ENCODE results near the gene ACAD8.

The ACAD8 gene

DNA sequence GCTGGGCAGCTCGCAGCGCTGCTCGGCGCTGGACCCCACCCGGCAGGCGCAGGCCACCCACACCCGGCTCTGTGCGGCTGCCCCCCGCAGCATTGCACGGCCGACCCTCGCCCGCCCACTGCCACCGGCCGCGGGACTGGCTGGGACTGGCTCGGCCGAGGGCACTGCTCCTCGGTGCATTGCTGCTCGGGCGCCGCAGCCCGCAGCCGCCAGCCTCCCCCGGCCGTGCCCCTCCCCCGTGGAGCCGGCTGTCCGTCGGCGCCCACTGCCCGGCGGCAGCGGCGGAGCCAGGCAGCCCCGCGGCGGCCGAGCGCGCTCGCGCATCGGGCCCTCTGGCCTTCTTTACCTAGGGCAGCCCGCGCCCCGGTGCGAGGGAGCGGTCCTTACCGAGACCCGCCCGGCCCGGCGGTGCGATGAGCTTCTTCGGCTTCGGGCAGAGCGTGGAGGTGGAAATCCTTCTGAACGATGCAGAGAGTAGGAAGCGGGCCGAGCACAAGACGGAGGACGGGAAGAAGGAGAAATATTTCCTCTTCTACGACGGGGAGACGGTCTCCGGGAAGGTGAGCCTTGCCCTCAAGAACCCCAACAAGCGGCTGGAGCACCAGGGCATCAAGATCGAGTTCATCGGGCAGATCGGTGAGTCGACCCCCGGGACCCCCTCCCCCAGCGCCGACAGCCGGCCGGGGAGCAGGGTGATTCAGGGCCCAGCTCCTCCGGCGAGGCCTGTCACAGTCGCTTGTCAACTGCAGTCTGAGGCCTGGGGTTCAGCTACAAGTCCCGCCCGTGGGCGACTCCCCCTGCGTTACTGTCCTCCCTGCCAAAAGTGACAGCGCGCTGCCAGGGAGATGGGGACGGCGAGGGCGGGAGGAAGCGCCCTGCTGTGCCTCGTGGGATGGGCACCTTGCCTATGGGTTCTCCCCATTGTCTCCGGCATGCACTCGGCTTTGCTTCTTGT, 28.4 kb upstream of the ACAD8 start:
- no peaks in the 10 kb centered on the region for H3K36me3 ChIP-seq (ENCODE audit: control insufficient read depth, insufficient read depth, low read length)
- no peaks in the 10 kb centered on the region for H3K27me3 ChIP-seq (replicated peaks; ENCODE audit: control insufficient read depth, insufficient read depth, low read length, poor library complexity, severe bottlenecking)
- peak in 2 of 3 donors; percentile 30 to 41 for DNase-seq
- H3K27ac ChIP-seq (ENCODE audit: insufficient read depth, low read length, poor library complexity, severe bottlenecking) = peak overlapping the region; percentile 92
- H3K4me1 ChIP-seq (ENCODE audit: control insufficient read depth, insufficient read depth, low read length, poor library complexity, severe bottlenecking) = peaks cover 39% of the 10 kb centered on the region
- no peaks in the 10 kb centered on the region for H3K9me3 ChIP-seq (ENCODE audit: control insufficient read depth, low read length)
- peak overlapping the region; percentile 79 for H3K4me3 ChIP-seq (ENCODE audit: insufficient read depth, low read depth, low read length, poor library complexity, severe bottlenecking)

DNA sequence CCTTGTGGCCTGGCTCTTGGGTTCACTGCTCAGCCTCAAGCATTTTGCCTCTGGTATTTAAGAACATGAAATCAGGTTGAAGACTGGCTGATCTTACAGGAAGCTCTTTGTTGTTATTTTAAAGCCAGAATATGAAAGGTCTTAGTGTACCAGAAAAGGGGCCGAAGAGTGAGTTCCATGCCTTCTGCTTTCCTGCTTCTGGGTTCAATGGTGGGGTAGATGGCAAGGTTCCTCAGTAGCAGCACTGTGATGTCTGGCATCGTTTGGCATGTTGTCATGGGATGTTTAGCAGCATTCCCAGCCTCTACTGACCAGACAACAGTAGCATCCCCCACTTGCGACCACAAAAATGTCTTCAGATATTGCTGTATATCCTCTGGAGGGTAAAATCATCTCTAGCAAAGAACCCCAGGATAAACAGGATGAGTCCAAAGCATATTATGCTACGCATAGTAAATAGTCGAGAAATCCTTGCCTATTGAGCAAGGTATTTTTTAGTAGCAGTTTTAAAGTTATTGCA, 26.5 kb upstream of the ACAD8 start:
- Histone ChIP-seq H3K27ac (ENCODE audit: insufficient read depth, low read length, poor library complexity, severe bottlenecking) (no peak overlapping the region), H3K36me3 (ENCODE audit: control insufficient read depth, insufficient read depth, low read length) (no peaks in the 10 kb centered on the region), H3K9me3 (ENCODE audit: control insufficient read depth, low read length) (no peaks in the 10 kb centered on the region), H3K27me3 (replicated peaks; ENCODE audit: control insufficient read depth, insufficient read depth, low read length, poor library complexity, severe bottlenecking) (no peaks in the 10 kb centered on the region), H3K4me1 (ENCODE audit: control insufficient read depth, insufficient read depth, low read length, poor library complexity, severe bottlenecking) (peaks cover 47% of the 10 kb centered on the region), H3K4me3 (ENCODE audit: insufficient read depth, low read depth, low read length, poor library complexity, severe bottlenecking) (no peak overlapping the region)
- no peak for DNase-seq

DNA sequence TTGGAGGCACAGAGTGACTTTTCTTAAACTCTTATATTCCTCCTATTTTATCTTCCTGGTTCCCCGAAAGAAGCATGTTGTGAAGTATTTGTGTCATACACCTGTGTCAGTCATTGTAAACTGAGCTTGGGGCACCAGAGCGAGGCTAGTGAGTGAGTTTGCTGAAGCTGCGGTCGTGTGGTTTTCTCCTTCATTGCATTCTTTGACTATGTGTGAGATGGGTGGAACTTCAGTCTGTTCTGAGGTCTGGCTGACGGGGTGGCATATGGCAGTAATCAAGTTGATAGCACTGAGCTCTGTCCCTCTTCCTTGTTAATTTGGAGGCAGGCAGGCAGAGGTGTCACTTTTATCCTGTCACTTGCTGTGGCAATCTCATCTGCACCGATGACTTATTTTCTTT, 24.7 kb upstream of the ACAD8 start:
- Histone ChIP-seq H3K9me3 (ENCODE audit: control insufficient read depth, low read length) (no peaks in the 10 kb centered on the region), H3K27me3 (replicated peaks; ENCODE audit: control insufficient read depth, insufficient read depth, low read length, poor library complexity, severe bottlenecking) (no peaks in the 10 kb centered on the region), H3K4me3 (ENCODE audit: insufficient read depth, low read depth, low read length, poor library complexity, severe bottlenecking) (no peak overlapping the region), H3K36me3 (ENCODE audit: control insufficient read depth, insufficient read depth, low read length) (no peaks in the 10 kb centered on the region), H3K4me1 (ENCODE audit: control insufficient read depth, insufficient read depth, low read length, poor library complexity, severe bottlenecking) (peaks cover 43% of the 10 kb centered on the region), H3K27ac (ENCODE audit: insufficient read depth, low read length, poor library complexity, severe bottlenecking) (no peak overlapping the region)
- DNase-seq = no peak

DNA sequence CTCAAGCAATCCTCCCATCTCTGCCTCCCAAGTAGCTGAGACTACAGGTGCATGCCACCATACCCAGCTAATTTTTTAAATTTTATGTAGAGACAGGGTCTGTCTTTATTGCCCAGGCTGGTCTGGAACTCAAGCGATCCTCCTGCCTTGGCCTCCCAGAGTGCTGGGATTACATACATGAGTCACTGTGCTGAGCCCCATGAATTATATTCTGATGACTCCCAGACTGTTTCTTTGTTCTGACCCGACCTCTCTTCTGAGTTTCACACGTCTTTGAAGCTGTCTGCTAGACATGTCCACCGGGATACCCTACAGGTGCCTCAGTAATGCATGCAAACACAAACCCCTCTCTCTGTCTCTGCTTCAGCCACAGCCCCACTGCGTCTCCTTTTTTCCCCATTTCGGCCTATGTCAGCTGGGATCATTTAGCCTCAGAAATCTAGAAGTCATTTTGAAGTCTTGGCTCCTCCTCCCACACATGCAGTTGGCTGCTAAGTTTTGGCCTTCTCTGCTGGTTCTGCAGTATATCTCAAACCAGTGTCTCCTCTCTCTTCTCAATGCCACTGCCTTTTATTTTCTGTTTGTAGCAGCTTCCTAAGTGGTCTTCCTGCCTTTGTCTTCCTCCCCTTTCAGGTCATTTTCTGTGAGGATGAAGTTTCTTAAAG, 24.1 kb upstream of the ACAD8 start:
- H3K9me3 ChIP-seq (ENCODE audit: control insufficient read depth, low read length) = no peaks in the 10 kb centered on the region
- no peak overlapping the region for H3K27ac ChIP-seq (ENCODE audit: insufficient read depth, low read length, poor library complexity, severe bottlenecking)
- peaks cover 43% of the 10 kb centered on the region for H3K4me1 ChIP-seq (ENCODE audit: control insufficient read depth, insufficient read depth, low read length, poor library complexity, severe bottlenecking)
- no peaks in the 10 kb centered on the region for H3K36me3 ChIP-seq (ENCODE audit: control insufficient read depth, insufficient read depth, low read length)
- H3K27me3 ChIP-seq (replicated peaks; ENCODE audit: control insufficient read depth, insufficient read depth, low read length, poor library complexity, severe bottlenecking) = no peaks in the 10 kb centered on the region
- DNase-seq = no peak
- H3K4me3 ChIP-seq (ENCODE audit: insufficient read depth, low read depth, low read length, poor library complexity, severe bottlenecking) = no peak overlapping the region

DNA sequence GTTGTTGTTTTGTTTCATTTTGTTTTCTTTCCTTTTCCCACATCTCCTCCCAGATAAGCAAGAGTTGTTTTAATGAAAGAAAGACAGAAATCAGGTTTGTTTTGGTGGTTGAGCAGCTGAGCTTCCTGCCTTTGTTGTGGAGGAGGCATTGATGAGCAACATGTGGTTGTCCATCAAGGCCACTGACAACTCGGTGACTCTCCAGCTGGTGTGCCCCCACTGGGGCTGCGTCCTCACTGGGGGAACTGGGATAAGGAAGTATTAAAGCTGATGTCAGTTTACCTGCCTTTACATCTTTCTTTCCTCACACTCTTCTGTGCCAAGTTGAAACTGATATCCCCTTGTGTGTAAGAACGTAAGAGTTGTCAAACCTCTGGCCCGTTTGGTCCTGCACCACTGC, 23.0 kb upstream of the ACAD8 start:
- no peak overlapping the region for H3K27ac ChIP-seq (ENCODE audit: insufficient read depth, low read length, poor library complexity, severe bottlenecking)
- no peaks in the 10 kb centered on the region for H3K27me3 ChIP-seq (replicated peaks; ENCODE audit: control insufficient read depth, insufficient read depth, low read length, poor library complexity, severe bottlenecking)
- H3K9me3 ChIP-seq (ENCODE audit: control insufficient read depth, low read length) = no peaks in the 10 kb centered on the region
- DNase-seq = no peak
- no peak overlapping the region for H3K4me3 ChIP-seq (ENCODE audit: insufficient read depth, low read depth, low read length, poor library complexity, severe bottlenecking)
- peaks cover 3% of the 10 kb centered on the region for H3K36me3 ChIP-seq (ENCODE audit: control insufficient read depth, insufficient read depth, low read length)
- peaks cover 39% of the 10 kb centered on the region for H3K4me1 ChIP-seq (ENCODE audit: control insufficient read depth, insufficient read depth, low read length, poor library complexity, severe bottlenecking)

DNA sequence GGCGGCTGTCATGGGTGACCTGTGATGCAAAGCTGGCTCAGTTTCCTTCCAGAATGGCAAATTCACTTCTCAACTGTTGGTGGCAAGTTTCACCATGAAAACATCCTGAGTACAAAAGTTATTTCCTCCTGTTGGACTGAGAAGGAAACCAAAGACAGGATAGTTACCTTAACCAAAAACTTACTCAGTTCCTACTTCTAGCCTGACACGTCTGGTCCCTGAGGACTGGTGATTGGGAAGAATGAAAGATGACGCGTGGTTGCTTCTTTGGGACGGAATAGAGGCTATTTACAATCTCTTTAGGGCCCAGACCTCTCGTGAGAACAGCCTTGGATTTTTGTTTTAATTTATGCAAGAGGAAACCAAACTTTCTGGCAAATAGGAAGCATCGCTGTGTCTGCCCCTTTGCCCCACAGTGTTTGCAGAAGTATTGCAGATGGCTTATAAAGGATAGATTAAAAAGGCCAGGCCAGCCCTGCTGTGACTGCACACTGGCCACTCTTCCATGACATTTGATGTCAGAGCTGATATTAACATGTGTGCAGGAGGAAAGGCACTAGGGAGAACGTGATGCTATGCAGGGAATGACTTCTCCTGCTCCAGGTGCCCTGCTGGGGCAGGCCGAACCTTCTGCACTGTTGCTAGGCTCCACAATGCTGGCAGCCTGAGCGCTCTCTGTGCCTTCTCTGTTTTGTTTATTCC, 21.3 kb upstream of the ACAD8 start:
- Histone ChIP-seq H3K4me3 (ENCODE audit: insufficient read depth, low read depth, low read length, poor library complexity, severe bottlenecking) (no peak overlapping the region), H3K27me3 (replicated peaks; ENCODE audit: control insufficient read depth, insufficient read depth, low read length, poor library complexity, severe bottlenecking) (no peaks in the 10 kb centered on the region), H3K4me1 (ENCODE audit: control insufficient read depth, insufficient read depth, low read length, poor library complexity, severe bottlenecking) (peaks cover 22% of the 10 kb centered on the region), H3K27ac (ENCODE audit: insufficient read depth, low read length, poor library complexity, severe bottlenecking) (no peak overlapping the region), H3K9me3 (ENCODE audit: control insufficient read depth, low read length) (no peaks in the 10 kb centered on the region), H3K36me3 (ENCODE audit: control insufficient read depth, insufficient read depth, low read length) (peaks cover 16% of the 10 kb centered on the region)
- no peak for DNase-seq

DNA sequence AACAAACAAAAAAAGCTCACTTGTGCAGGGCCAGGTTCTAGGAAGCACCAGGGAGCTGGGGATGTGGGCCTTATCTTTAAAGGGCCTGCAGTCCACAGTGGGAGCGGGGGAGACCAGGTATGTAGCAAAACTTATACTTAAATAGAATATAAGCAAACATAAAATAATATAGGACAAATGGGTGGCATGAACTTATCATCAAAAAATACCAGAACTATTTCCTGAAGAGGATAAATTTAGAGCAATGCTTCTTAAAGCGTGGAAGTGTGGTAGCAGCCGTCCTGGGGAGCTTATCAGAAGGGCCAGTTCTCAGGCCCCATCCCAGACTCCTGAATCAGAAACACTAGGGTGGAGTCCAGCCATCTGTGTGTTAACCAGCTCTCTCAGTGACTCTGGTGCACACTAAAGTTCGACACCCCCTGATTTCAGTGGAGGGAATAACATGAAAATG, 19.6 kb upstream of the ACAD8 start:
- H3K27me3 ChIP-seq (replicated peaks; ENCODE audit: control insufficient read depth, insufficient read depth, low read length, poor library complexity, severe bottlenecking) = no peaks in the 10 kb centered on the region
- H3K27ac ChIP-seq (ENCODE audit: insufficient read depth, low read length, poor library complexity, severe bottlenecking) = no peak overlapping the region
- H3K4me3 ChIP-seq (ENCODE audit: insufficient read depth, low read depth, low read length, poor library complexity, severe bottlenecking) = no peak overlapping the region
- no peak for DNase-seq
- H3K36me3 ChIP-seq (ENCODE audit: control insufficient read depth, insufficient read depth, low read length) = peaks cover 16% of the 10 kb centered on the region
- no peaks in the 10 kb centered on the region for H3K9me3 ChIP-seq (ENCODE audit: control insufficient read depth, low read length)
- peaks cover 15% of the 10 kb centered on the region for H3K4me1 ChIP-seq (ENCODE audit: control insufficient read depth, insufficient read depth, low read length, poor library complexity, severe bottlenecking)

DNA sequence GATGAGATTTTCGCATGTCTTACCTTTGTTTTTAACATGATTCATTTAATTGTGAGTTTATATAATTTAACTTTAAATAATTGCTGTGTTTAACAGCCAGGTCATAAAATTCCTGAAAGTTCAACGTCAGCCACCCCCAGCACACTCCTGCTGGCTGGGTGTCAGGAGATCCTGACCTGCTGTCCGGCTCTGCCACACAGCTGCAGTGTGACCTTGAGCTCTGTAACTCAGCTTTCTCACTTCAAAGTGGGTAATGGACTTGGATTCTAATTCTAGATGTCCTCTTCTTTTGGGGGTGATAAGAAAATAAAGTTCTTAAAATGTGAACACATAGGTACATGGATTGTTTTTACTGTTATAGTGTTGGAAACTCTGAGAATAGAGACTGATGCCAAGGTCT, 18.0 kb upstream of the ACAD8 start:
- H3K4me3 ChIP-seq (ENCODE audit: insufficient read depth, low read depth, low read length, poor library complexity, severe bottlenecking) = no peak overlapping the region
- H3K36me3 ChIP-seq (ENCODE audit: control insufficient read depth, insufficient read depth, low read length) = peaks cover 29% of the 10 kb centered on the region
- no peak for DNase-seq

DNA sequence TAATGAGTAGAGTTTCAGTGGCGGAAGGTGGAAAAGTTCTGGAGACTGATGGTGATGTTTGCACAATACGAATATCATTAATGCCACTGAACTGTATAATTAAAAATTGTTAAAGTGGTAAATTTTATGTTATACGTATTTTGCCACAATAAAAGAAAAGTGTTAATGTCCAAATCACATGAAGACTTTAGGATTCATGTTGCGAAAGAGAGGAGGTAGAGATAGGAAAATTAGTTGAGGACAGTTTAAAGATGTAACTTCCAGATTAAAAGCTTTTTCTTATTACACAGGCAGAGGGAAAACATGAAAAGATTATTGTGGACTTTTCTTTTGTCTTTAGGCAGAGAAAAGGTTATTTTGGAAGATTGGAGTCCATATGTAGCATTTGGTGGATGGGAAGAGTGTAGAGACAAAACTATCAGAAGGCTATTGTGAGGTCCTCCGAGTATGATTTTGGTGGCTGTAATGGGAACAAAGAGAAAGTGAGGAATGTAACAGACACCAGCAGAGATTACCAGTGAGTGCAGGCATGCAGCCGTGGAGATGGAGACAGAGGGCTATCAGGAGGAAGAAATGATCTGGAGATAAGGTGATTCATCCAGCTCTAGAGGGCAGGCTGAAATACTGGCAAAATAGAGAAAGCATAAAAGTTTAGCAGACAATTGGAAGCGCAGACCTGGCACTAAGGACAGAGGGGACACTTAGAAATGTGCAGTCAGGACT, 16.4 kb upstream of the ACAD8 start:
- no peak for DNase-seq
- H3K4me3 ChIP-seq (ENCODE audit: insufficient read depth, low read depth, low read length, poor library complexity, severe bottlenecking) = no peak overlapping the region
- no peaks in the 10 kb centered on the region for H3K27me3 ChIP-seq (replicated peaks; ENCODE audit: control insufficient read depth, insufficient read depth, low read length, poor library complexity, severe bottlenecking)
- no peaks in the 10 kb centered on the region for H3K4me1 ChIP-seq (ENCODE audit: control insufficient read depth, insufficient read depth, low read length, poor library complexity, severe bottlenecking)
- H3K27ac ChIP-seq (ENCODE audit: insufficient read depth, low read length, poor library complexity, severe bottlenecking) = no peak overlapping the region
- peaks cover 40% of the 10 kb centered on the region for H3K36me3 ChIP-seq (ENCODE audit: control insufficient read depth, insufficient read depth, low read length)
- no peaks in the 10 kb centered on the region for H3K9me3 ChIP-seq (ENCODE audit: control insufficient read depth, low read length)

More for the DNA sequence above, 18.0 kb upstream of the ACAD8 start:
- no peak overlapping the region for H3K27ac ChIP-seq (ENCODE audit: insufficient read depth, low read length, poor library complexity, severe bottlenecking)
- H3K4me1 ChIP-seq (ENCODE audit: control insufficient read depth, insufficient read depth, low read length, poor library complexity, severe bottlenecking) = peaks cover 3% of the 10 kb centered on the region
- H3K9me3 ChIP-seq (ENCODE audit: control insufficient read depth, low read length) = no peaks in the 10 kb centered on the region
- no peaks in the 10 kb centered on the region for H3K27me3 ChIP-seq (replicated peaks; ENCODE audit: control insufficient read depth, insufficient read depth, low read length, poor library complexity, severe bottlenecking)

Data from effector memory CD4-positive, alpha-beta T cell (primary cell).